MV-4-11 (cell line): Measurements from ENCODE around the gene KCNJ5.
A peak's percentile ranks its signal among the peaks of the same experiment; 100 is the strongest.

Source experiments
- DNase-seq: peaks from one replicate; lab custom pipeline; 2025; lab: John Stamatoyannopoulos, UW

The KCNJ5 gene

DNA sequence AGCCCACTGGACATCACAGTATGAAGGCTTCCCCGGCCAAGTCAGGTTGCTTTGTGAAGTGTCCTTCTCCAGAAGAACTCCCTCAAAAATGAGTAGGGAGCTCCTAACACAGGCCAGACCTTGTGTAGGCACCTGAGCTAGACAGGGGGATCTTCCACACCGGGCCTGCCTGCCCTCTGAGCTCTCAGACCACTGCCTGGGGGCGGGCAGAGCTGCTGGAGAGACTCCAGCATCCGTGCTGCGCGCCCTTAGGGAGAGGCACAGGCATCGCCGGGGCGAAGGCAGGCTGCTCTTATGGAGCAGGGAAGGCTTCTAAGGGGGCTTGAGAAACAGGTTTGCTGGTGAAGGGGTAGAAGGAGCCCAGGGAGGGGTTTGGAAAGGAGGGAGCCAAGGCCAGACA, 4.4 kb downstream of the KCNJ5 start:
- no peak for DNase-seq

DNA sequence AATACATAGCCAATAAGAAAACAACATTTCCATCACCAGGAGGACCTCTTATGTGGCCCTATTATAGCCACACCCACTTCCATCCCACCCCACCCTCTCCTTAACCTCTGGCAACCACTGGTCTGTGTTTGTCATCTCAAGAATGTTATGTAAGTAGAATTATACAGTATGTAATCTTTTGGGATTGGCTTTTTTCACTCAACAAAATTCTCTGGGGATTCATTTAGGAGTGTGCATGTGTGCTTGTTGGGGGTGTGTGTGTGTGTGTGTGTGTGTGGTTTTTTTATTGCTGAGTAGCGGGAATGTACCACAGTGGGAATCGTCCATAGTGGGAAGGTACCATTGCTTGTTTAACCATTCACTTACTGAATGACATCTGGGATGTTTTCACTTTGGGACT, 5.2 kb downstream of the KCNJ5 start:
- no peak for DNase-seq

GRCh38 chr11:128897826-128898225, 6.7 kb downstream of the KCNJ5 start:
- no peak for DNase-seq

GRCh38 chr11:128898580-128899344, 7.6 kb downstream of the KCNJ5 start:
- no peak for DNase-seq

- DNase-seq: no peak
Observed at GRCh38 chr11:128900468-128900867, 9.3 kb downstream of the KCNJ5 start.

- no peak for DNase-seq
Observed at GRCh38 chr11:128901653-128902514, 10.7 kb downstream of the KCNJ5 start.

DNA sequence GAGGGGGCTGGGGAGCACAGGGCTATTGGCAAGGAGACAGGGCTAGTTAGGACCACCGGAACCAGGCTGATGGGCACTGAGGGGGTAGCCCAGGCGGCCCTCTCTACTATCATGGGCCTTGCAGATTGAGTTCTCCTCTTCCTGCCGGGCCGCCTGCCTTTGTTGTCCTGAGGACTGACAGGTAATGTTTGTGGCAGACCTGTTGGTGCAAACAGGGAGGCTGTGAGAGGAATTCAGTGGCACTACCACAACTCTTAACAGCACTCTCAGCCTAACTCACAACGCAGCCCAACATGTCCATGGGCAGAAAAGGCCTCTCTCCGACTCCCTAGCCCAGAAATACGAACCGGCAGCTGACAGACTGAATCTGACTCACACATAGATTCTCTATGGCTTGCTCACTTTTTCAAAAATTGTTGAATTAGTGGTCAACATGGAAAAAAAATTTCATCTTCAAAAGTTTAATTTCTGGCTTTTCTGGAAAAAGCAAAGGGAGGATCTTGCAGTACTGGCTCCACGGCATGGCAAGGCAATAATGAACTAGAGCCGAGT, 11.4 kb downstream of the KCNJ5 start:
- no peak for DNase-seq

- DNase-seq: no peak
Observed at GRCh38 chr11:128903248-128904061, 12.3 kb downstream of the KCNJ5 start.

DNA sequence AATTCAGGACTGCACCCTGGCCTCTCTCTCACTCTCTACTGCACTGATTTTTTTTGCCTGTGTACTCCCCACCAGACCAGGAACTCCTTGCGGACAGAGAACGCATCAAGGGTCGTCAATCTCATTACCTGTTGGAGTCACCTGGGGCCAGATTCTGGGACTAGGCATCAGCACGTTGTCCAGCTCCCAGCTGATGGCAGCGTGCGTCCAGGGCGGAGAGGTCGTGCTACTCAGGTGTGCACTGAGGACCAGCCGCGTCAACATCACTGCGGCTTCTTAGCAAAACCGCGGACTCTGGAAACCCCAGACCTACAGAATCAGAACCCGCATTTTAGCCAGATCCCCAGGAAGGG, 13.1 kb downstream of the KCNJ5 start:
- DNase-seq: no peak

DNA sequence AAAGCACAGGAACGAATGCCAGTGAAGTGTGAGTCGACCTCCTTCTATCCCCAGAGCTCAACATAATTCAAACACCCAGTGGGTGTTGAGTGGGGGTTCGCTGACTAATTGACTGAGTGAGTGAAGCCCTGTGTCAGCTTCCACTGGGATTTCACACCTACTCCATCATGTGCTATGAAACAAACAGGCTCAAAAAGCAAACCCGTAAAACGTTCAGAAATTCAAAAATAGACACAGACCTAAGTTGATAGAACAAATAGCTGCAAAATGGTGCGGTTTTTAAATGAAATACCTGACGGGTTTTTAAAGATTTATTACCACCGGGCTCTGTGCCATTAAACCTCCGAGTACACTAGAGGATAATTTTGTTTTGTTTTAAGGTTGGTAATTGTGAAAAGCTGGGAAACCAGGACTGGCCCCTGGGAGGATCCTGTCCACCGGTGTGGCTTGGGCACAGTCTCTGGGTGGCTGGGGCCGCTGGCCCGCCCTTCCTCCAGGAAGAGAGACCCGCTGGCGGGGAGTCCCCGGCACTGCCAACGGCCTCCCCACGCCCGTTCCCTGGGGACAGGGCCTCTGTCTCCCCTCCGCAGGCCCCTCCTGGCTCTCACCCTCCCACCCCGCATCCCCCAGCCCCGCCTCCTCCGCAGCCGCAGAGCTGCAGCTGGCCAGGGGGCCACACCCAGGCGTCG, 13.6 kb downstream of the KCNJ5 start:
- DNase-seq: no peak

DNA sequence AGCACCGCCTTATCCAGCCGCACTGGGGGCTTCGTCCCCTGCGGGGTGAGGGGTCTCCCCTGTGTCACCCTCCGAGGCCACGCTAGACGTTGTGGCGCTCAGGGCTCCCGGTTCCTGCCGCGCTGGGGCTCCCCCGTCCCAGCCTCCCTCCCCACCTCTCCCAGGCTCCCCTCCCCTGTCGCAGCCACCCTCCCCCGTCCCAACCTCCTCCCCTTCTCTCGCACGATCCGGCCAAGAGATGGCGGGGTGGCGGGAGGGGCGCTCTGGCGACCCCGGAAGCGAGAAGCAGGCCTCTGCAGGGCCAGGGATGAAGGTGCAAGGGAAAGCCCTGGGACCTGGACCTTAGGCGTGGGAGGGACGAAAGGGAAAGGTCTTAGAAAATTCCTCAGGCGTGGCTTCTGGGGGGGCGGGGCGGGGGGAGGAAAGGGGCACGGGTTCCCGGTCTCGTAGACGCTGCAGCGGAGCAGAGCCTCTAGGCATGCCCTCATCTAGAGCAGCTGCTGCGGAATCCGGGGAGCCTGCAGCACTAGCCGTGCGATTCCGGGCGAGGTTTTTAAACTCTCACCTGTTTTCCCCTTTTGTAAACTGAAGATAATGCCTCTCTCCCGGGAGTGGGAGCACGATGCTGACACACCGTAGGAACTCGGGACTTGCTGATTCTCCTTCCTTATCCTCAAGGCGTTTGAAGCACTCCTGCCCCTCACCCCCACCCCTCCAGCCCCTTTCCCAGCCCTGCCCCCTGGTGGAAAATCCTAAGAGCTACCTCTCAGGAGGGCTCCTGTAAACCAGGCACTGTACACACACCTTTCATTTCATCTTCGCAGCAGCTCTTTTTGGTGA, 14.4 kb downstream of the KCNJ5 start:
- no peak for DNase-seq

- peak; percentile 62 for DNase-seq
Observed at GRCh38 chr11:128906185-128907050, 15.3 kb downstream of the KCNJ5 start.

GRCh38 chr11:128907585-128907984, 16.4 kb downstream of the KCNJ5 start:
- no peak for DNase-seq

- peak; percentile 71 for DNase-seq
Observed at GRCh38 chr11:128908391-128909246, 17.5 kb downstream of the KCNJ5 start.

DNA sequence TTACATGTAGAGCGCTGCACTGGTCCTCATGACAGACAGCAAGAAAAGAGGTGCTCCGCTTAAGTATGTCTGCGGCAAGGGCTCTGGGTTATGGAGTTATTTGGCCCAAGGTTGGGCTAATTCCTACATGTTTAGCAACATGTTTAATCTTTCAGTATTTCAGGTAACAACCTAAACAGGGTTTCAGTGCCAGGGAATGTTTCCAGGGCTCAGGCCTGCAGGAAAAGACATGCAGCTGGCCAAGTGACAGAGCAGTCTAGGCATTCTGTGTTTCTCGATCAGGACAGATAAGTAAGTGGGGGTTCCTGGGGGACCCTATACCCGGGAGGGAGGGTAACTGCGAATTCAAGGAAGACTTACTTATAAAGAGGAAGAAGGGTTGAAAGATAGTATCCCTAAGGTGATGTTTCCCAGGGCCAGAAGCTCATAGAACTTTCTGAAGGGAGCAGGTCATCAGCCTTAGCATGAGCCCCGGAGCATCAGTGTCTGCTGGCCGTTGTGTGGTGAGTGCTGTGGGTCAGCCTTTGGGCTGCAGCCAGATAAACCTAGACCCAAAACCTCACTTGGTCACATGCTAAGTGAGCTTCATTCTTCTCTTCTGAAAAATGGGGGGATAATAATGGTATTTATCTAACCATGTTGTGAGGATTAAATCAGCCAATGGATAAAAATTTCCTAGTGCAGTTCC, 18.4 kb downstream of the KCNJ5 start:
- no peak for DNase-seq

DNA sequence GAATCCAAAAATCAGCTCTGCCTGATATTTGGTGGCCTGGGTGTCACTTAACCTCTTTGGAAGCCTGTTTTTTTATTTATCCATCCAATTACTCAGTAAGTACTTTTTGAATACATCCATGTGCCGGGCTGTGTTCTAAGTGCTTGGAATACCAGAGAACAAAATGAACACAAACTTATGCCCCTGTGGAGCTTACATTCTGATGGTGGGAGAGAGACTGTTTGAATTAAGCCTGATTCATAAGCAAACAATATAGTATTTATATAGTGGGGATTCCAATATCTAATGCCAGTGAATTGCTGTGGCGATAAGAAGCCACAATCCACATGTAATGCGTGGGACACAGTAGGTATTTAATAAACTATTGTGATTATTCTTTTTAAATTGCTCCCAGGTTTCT, 19.4 kb downstream of the KCNJ5 start:
- no peak for DNase-seq

DNA sequence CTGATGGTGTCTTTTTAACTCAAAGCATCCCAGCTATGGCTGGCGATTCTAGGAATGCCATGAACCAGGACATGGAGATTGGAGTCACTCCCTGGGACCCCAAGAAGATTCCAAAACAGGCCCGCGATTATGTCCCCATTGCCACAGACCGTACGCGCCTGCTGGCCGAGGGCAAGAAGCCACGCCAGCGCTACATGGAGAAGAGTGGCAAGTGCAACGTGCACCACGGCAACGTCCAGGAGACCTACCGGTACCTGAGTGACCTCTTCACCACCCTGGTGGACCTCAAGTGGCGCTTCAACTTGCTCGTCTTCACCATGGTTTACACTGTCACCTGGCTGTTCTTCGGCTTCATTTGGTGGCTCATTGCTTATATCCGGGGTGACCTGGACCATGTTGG, 20.1 kb downstream of the KCNJ5 start:
- no peak for DNase-seq

- no peak for DNase-seq
Observed at GRCh38 chr11:128911701-128912100, 20.5 kb downstream of the KCNJ5 start.
